Glutamatergic neuron (in vitro differentiated cells): ENCODE results near the gene RIC3. TPM values are rescaled to one million over a fixed set of nuclear protein-coding genes. Genes with fewer than 3 reads are reported as not detected.

Experiments
- DNase-seq: peaks from one replicate; pipeline ENCODE4 v3.0.0; 2022
- H3K27ac Mint-ChIP-seq: one replicate; pipeline ENCODE4 v1.8.0; 2020; ENCODE audit warnings: mild to moderate bottlenecking, mixed read lengths, inconsistent platforms; ENCODE audit not compliant: unreplicated experiment
- H3K27me3 Mint-ChIP-seq: one replicate; pipeline ENCODE4 v1.8.0; 2020; ENCODE audit warnings: mild to moderate bottlenecking, moderate library complexity, mixed read lengths, inconsistent platforms; ENCODE audit not compliant: unreplicated experiment
- H3K36me3 Mint-ChIP-seq: one replicate; pipeline ENCODE4 v1.8.0; 2020; ENCODE audit warnings: mild to moderate bottlenecking, mixed read lengths, inconsistent platforms; ENCODE audit not compliant: unreplicated experiment
- H3K4me1 Mint-ChIP-seq: one replicate; pipeline ENCODE4 v1.8.0; 2020; ENCODE audit warnings: mild to moderate bottlenecking, low read depth, mixed read lengths, inconsistent platforms; ENCODE audit not compliant: unreplicated experiment
- H3K4me3 Mint-ChIP-seq: one replicate; pipeline ENCODE4 v1.8.0; 2020; ENCODE audit warnings: mild to moderate bottlenecking, mixed read lengths, inconsistent platforms; ENCODE audit not compliant: unreplicated experiment
- H3K9me3 Mint-ChIP-seq: one replicate; pipeline ENCODE4 v1.8.0; 2020; ENCODE audit warnings: mild to moderate bottlenecking, moderate library complexity, mixed read lengths, inconsistent platforms; ENCODE audit not compliant: unreplicated experiment
- total RNA-seq: library from RNA; stranded (reverse); fragmentation: NEBNext Ultra II Directional; extraction: Animal tissue kit (Norgen Biotek cat#: 25700); gene quantifications from one replicate; pipeline ENCODE4 v1.2.1, GENCODE V29; 2021; ENCODE audit not compliant: unreplicated experiment
- TF ChIP-seq, protein P1 (sequence below): fragments of 200-600 bp; sonication (generic); IDR thresholded peaks from one replicate; pipeline ENCODE4 v1.5.0; 2021; ENCODE audit not compliant: partially characterized antibody, unreplicated experiment

RIC3 gene
- total RNA-seq, 1 donor from 2014 or later = 34.4 TPM

- DNase-seq = no peak
- no peak overlapping the region for H3K4me3 Mint-ChIP-seq
- H3K27ac Mint-ChIP-seq = no peak overlapping the region
- peaks cover 4% of the 10 kb centered on the region for H3K27me3 Mint-ChIP-seq
- H3K36me3 Mint-ChIP-seq = no peaks in the 10 kb centered on the region
- peaks cover 4% of the 10 kb centered on the region for H3K9me3 Mint-ChIP-seq
- TF ChIP-seq, protein P1, sequence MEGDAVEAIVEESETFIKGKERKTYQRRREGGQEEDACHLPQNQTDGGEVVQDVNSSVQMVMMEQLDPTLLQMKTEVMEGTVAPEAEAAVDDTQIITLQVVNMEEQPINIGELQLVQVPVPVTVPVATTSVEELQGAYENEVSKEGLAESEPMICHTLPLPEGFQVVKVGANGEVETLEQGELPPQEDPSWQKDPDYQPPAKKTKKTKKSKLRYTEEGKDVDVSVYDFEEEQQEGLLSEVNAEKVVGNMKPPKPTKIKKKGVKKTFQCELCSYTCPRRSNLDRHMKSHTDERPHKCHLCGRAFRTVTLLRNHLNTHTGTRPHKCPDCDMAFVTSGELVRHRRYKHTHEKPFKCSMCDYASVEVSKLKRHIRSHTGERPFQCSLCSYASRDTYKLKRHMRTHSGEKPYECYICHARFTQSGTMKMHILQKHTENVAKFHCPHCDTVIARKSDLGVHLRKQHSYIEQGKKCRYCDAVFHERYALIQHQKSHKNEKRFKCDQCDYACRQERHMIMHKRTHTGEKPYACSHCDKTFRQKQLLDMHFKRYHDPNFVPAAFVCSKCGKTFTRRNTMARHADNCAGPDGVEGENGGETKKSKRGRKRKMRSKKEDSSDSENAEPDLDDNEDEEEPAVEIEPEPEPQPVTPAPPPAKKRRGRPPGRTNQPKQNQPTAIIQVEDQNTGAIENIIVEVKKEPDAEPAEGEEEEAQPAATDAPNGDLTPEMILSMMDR = no peak
- H3K4me1 Mint-ChIP-seq = no peaks in the 10 kb centered on the region
These were observed 35.8 kb upstream of the RIC3 start for GRCh38 chr11:8204596-8204995.

DNA sequence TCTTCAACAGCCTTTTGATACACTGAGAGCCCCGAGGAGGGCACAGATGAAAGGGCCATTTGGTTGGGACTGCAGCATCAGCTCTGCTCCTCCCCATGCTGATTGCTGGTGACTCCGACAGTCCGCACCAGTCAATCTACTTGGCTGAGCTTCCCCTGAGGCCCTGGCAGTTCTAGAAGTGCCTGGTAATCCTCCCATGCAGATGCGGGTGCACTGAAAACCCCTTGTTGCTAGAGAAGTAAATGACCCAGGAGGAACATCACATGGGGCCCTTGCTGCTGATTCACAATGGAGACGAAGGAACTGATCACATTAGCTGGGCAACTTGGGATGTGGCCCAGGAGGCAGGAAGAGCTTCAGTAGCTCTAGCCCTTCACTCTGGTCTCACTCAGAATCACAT is 35.2 kb upstream of the RIC3 start:
- H3K27ac Mint-ChIP-seq = no peak overlapping the region
- DNase-seq = no peak
- H3K27me3 Mint-ChIP-seq = peaks cover 5% of the 10 kb centered on the region
- no peak overlapping the region for H3K4me3 Mint-ChIP-seq
- H3K4me1 Mint-ChIP-seq = no peaks in the 10 kb centered on the region
- TF ChIP-seq, protein P1 = no peak
- H3K36me3 Mint-ChIP-seq = no peaks in the 10 kb centered on the region
- H3K9me3 Mint-ChIP-seq = peaks cover 4% of the 10 kb centered on the region

DNA sequence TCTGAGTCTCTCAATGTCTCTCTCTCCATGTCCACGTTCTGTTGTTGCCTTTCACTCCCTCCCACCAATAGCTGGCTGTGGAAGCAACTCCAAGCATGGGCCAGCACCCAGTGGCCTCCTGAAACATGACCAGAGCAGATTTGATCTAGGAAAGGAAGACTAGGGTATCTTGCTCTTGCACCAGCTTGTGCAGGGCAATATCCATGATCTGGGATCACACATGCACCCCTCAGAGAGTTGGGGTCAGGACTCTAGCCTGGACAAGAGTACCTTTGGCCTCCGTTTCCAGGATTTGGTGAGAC is 34.5 kb upstream of the RIC3 start:
- no peaks in the 10 kb centered on the region for H3K4me1 Mint-ChIP-seq
- H3K9me3 Mint-ChIP-seq = peaks cover 4% of the 10 kb centered on the region
- TF ChIP-seq, protein P1 = no peak
- H3K36me3 Mint-ChIP-seq = no peaks in the 10 kb centered on the region
- peaks cover 5% of the 10 kb centered on the region for H3K27me3 Mint-ChIP-seq
- H3K27ac Mint-ChIP-seq = no peak overlapping the region
- no peak overlapping the region for H3K4me3 Mint-ChIP-seq
- DNase-seq = no peak

DNA sequence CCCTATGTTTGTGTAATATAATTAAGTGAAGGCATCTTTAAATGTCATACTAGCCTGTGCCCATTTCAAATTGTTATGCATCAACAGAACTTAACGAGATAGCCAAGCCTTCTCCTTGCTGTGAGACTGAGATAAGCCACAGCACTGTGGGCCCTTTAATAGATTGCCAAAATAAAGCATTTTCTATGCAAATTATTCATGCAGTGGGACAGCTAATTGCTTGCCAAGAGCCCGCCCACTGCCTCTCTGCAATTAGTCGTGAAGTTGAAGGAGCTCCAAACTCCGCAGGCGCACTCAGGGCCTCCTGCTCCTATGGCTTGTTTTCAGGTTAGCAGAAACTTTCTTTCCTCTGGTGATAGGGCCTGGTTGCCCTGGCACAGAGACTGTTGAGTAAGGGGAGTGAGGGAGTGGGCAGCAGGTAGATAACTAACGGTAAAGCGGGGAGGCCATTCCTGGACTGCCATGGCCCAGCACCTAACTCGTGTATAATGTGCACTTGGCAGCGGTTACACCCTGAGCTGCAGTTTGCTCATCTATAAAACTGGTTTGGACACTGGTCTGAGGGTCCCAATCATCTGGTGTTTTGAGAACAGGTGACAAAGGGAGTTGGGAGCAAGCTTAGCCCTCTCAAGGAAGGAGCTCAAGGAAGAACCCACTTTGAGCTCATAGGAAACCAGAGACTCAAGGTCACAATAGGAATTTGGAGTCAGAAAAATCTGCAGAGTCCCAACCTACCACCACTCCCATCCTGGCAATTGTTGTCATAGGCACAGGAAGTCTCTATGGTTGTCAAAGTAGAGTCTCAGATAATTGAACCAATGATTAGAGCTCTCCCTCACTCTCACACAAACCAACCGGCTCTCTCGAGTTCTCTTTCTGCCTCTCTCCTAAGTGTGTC is 33.9 kb upstream of the RIC3 start:
- Mint-ChIP-seq H3K4me3 (no peak overlapping the region), H3K9me3 (peaks cover 4% of the 10 kb centered on the region), H3K36me3 (no peaks in the 10 kb centered on the region), H3K27ac (no peak overlapping the region), H3K27me3 (peaks cover 5% of the 10 kb centered on the region), H3K4me1 (no peaks in the 10 kb centered on the region)
- TF ChIP-seq, protein P1 = no peak
- no peak for DNase-seq

DNA sequence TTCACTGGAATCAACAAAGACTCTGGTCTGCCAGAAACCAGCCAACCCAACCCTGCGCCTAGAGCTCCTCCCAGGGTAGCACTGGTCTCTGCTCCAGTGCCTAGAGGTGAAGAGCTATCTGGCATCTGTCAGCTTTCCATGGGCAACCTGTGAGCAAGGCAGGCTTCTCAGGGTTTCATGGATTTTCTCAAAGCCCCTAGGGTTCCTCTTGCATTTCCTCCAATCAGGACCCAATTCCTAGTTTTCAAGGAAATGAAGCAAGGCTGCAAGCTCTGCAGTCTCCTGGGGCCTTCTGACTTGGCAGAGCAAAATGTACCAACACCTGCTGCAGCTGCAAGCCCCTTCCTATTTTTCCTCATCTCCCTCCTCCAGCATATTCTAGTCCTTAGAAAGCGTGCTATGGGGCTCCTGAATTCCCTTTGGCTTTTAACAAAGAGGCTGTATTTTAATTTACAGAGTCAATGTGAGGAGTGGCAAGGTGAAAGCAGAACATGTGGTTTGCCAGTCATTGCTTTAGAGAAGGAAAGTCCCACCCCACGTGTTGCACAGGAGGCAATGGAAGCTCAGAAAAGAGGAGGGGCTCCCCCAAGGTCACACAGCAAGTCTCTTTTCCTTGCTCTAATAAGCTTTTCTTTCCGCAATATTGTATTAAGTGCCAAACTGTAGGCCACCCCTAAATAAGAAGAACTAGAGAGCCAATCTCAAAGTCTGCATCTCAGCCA is 33.0 kb upstream of the RIC3 start:
- no peak for DNase-seq
- Mint-ChIP-seq H3K27me3 (peaks cover 5% of the 10 kb centered on the region), H3K9me3 (peaks cover 4% of the 10 kb centered on the region), H3K36me3 (no peaks in the 10 kb centered on the region), H3K4me1 (no peaks in the 10 kb centered on the region), H3K27ac (peak overlapping the region; percentile 57), H3K4me3 (no peak overlapping the region)
- TF ChIP-seq, protein P1 = no peak
